SH-SY5Y (cell line): ENCODE data around the gene RPP21.

ENCODE experiments used
- GATA2 ChIP-seq: IDR thresholded peaks from 2 replicates; pipeline ENCODE4 v1.6.1; 2011; ENCODE audit warnings: mild to moderate bottlenecking, low read depth, low read length
- GATA3 ChIP-seq: IDR thresholded peaks from 2 replicates; pipeline ENCODE4 v1.6.1; 2011; ENCODE audit warnings: low read depth, mild to moderate bottlenecking, low read length, moderate library complexity

GRCh38 chr6:30331981-30332380 lies 13.0 kb upstream of the RPP21 start:
- TF ChIP-seq GATA2 (no peak), GATA3 (no peak)
